Myocyte (in vitro differentiated cells): Measurements from ENCODE around the gene VNN1. TPM values are rescaled to one million over a fixed set of nuclear protein-coding genes. Genes with fewer than 3 reads are reported as not detected.

Source experiments
- total RNA-seq: library from RNA; depleted of rRNA; stranded (reverse); fragments of >200 nt; gene quantifications from 2 replicates; pipeline ENCODE4 v1.2.3, GENCODE V29; 2014

The VNN1 gene
- total RNA-seq, 1 donor from 2014 or later, result 2.7 TPM

Other genes with a start within 250 kb of the VNN1 start
- 27.3 and 28.3 TPM in 2 replicates for gene STX7, start 200.9 kb downstream of the VNN1 start, total RNA-seq
- not detected in 2 replicates for gene TAAR9, start 175.8 kb downstream of the VNN1 start, total RNA-seq
- not detected in 2 replicates for gene TAAR8, start 161.4 kb downstream of the VNN1 start, total RNA-seq
- not detected in 2 replicates for gene TAAR6, start 143.7 kb downstream of the VNN1 start, total RNA-seq
- gene TAAR5, start 124.3 kb downstream of the VNN1 start, total RNA-seq, result not detected in 2 replicates
- not detected in 2 replicates for gene TAAR2, start 89.8 kb downstream of the VNN1 start, total RNA-seq
- not detected in 2 replicates for gene TAAR1, start 54.9 kb downstream of the VNN1 start, total RNA-seq
- 0.16 TPM in 1 of 2 replicates, not detected in the other for gene VNN2, start 43.8 kb upstream of the VNN1 start, total RNA-seq
- 3.0 and 3.4 TPM in 2 replicates for gene SLC18B1, start 84.6 kb upstream of the VNN1 start, total RNA-seq
- 998 and 1,026 TPM in 2 replicates for gene RPS12, start 100.5 kb upstream of the VNN1 start, total RNA-seq